Ascending aorta (tissue), 2 donors: ENCODE data around the gene CKM. TPM values are rescaled to one million over a fixed set of nuclear protein-coding genes. Genes with fewer than 3 reads are reported as not detected.

Experiments
- DNase-seq, 2 donors: peaks; one replicate each; pipeline ENCODE4 v3.0.0-alpha.2; 2019; ENCODE audit warnings: low spot score in 2 of 2
- H3K27ac ChIP-seq, 2 donors: fragments of 200-600 bp; sonication (generic); one replicate each; pipeline ENCODE4 v1.5.1; 2016 to 2017; ENCODE audit warnings: mild to moderate bottlenecking in 1 of 2
- H3K27me3 ChIP-seq: fragments of 200-600 bp; sonication (generic); one replicate; pipeline ENCODE4 v1.5.1; 2017
- H3K36me3 ChIP-seq, 2 donors: fragments of 200-600 bp; sonication (generic); one replicate each; pipeline ENCODE4 v1.5.1; 2016
- H3K4me1 ChIP-seq, 2 donors: fragments of 200-600 bp; sonication (generic); one replicate each; pipeline ENCODE4 v1.5.1; 2016 to 2017; ENCODE audit warnings: mild to moderate bottlenecking in 1 of 2
- H3K4me3 ChIP-seq, 2 donors: fragments of 200-600 bp; sonication (generic); one replicate each; pipeline ENCODE4 v1.5.1; 2016 to 2017; ENCODE audit warnings: mild to moderate bottlenecking in 1 of 2
- H3K9me3 ChIP-seq, 2 donors: fragments of 200-600 bp; sonication (generic); one replicate each; pipeline ENCODE4 v1.5.1; 2016
- intact Hi-C: fragments of 100-400 bp; cut with DNase I; formaldehyde crosslinking; loops from one replicate; pipeline ENCODE4 v1.15.1; 2023
- total RNA-seq: library from RNA; depleted of rRNA; stranded (reverse); fragments of >200 nt; gene quantifications from one replicate; pipeline ENCODE4 v1.1.0, GENCODE V29; 2016
- TF ChIP-seq, protein P1 (sequence below), 3 experiments: fragments of 200-600 bp in 2 of 3; fragments of 450-650 bp in 1 of 3; sonication (generic) in 2 of 3; IDR thresholded peaks; one replicate each; pipeline ENCODE4 v1.5.1; 2016 to 2019; ENCODE audit warnings: antibody characterized with exemption in 3 of 3, mild to moderate bottlenecking in 1 of 3, moderate library complexity in 1 of 3

CKM gene
- total RNA-seq, 1 donor from 2014 or later = not detected

DNA sequence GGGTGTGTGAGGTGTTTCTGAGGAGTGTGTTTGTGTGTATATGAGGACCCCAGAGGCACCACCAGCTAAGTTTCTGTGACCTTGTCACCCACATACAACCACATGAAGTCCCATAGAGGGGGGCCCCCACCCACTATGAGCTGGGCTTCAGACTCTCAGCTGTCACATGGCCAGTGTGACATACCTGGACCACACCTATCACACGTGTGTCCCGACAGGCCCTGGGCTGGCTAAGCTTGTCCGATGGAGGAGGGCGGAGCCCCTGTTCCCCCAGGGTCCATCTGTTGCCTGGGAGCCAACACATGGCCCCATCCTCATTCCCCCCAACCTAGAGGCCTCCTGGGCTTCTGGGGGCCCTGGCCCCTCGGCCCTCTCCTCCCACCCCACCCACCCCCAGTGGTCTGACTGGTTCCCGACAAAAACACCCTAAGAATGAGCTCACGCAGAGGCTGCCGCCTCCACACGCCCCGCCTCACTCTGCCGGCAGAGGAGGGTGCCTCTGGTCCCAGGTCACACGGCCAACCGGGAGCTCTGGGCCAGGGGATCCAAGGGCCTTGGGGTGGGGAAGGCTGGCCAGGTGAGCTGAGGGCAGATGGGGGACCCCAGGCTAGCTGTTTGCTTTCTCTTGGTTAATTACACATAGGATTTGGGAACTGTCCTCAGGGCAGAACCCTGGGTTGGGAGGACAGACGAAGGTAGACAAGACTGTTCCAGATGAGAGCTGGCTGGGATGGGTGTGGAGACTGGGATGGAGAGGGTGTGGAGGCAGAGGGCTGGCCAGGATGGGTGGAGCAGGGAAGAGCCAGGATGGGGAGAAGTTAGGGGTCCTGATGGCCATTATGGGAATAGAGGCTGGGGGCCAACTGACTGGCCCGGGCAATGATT, 22.2 kb upstream of the CKM start:
- H3K36me3 ChIP-seq = no peaks in the 10 kb centered on the region
- no peak for DNase-seq
- no peak overlapping the region for H3K27ac ChIP-seq
- intact Hi-C loops = no loop called here
- H3K27me3 ChIP-seq = peaks cover 14% of the 10 kb centered on the region
- H3K4me1 ChIP-seq = peaks cover 2 to 5% of the 10 kb centered on the region in 2 donors
- TF ChIP-seq, protein P1, sequence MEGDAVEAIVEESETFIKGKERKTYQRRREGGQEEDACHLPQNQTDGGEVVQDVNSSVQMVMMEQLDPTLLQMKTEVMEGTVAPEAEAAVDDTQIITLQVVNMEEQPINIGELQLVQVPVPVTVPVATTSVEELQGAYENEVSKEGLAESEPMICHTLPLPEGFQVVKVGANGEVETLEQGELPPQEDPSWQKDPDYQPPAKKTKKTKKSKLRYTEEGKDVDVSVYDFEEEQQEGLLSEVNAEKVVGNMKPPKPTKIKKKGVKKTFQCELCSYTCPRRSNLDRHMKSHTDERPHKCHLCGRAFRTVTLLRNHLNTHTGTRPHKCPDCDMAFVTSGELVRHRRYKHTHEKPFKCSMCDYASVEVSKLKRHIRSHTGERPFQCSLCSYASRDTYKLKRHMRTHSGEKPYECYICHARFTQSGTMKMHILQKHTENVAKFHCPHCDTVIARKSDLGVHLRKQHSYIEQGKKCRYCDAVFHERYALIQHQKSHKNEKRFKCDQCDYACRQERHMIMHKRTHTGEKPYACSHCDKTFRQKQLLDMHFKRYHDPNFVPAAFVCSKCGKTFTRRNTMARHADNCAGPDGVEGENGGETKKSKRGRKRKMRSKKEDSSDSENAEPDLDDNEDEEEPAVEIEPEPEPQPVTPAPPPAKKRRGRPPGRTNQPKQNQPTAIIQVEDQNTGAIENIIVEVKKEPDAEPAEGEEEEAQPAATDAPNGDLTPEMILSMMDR (IDR thresholded peaks at IDR 0.05) = no peak
- no peak overlapping the region for H3K4me3 ChIP-seq
- no peaks in the 10 kb centered on the region for H3K9me3 ChIP-seq

GRCh38 chr19:45342911-45343310, 20.2 kb upstream of the CKM start:
- DNase-seq = no peak
- Histone ChIP-seq H3K27me3 (peaks cover 21% of the 10 kb centered on the region), H3K4me3 (no peak overlapping the region), H3K27ac (no peak overlapping the region), H3K4me1 (peaks cover 2 to 5% of the 10 kb centered on the region in 2 donors), H3K36me3 (no peaks in the 10 kb centered on the region), H3K9me3 (no peaks in the 10 kb centered on the region)
- intact Hi-C loops = no loop called here
- TF ChIP-seq, protein P1 (IDR thresholded peaks at IDR 0.05) = no peak

DNA sequence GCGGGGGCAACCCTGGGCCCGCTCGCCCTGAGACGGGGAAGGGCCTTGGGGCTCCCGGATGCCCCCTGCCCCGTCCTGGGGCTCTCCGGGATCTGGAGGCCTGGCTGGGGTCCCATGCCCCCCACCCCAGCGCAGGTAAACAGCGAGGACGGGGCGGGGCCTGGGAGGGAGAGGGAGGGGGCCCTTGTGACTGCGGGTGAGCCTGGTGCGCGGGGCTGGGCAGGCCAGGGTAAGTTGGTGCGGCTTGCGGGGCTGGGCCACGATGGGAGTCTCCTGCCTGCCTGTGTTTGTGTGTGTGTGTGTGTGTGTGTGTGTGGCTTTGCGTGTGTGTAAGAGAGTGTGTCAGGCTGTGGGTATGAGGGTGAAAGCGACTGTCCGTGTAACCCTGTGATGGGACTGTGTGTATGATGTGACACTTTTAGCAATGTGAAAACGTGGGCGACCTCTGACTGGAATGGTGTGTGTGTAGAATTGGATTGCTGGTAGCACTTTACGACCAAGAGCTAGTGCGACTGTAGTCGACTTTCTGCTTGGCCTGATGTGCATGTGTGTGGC, 18.3 kb upstream of the CKM start:
- H3K9me3 ChIP-seq = no peaks in the 10 kb centered on the region
- peak overlapping the region in 1 of 2 donors; percentile 33 for H3K4me3 ChIP-seq
- TF ChIP-seq, protein P1 (IDR thresholded peaks at IDR 0.05) = no peak
- H3K36me3 ChIP-seq = no peaks in the 10 kb centered on the region
- no peak overlapping the region for H3K27ac ChIP-seq
- intact Hi-C loops = no loop called here
- peaks cover 2 to 5% of the 10 kb centered on the region in 2 donors for H3K4me1 ChIP-seq
- DNase-seq = no peak
- H3K27me3 ChIP-seq = peaks cover 21% of the 10 kb centered on the region

- TF ChIP-seq, protein P1 (IDR thresholded peaks at IDR 0.05) = no peak
- H3K36me3 ChIP-seq = no peaks in the 10 kb centered on the region
- intact Hi-C loops = no loop called here
- H3K4me3 ChIP-seq = peak within 1 kb of the TSS in 1 of 2 donors; percentile 33
- H3K27me3 ChIP-seq = peaks cover 19% of the 10 kb centered on the region
- H3K27ac ChIP-seq = no peak within 1 kb of the TSS
- H3K9me3 ChIP-seq = no peaks in the 10 kb centered on the region
- H3K4me1 ChIP-seq = peaks cover 2 to 5% of the 10 kb centered on the region in 2 donors
- no peak for DNase-seq
These were observed 17.7 kb upstream of the CKM start, which contains the start of gene KLC3 for GRCh38 chr19:45340232-45340898. KLC3 (plus strand) TSS chr19:45340750; CDS start chr19:45345542, 4,792 bp downstream.

GRCh38 chr19:45339629-45340028, 17.0 kb upstream of the CKM start:
- Histone ChIP-seq H3K36me3 (no peaks in the 10 kb centered on the region), H3K4me1 (peaks cover 2 to 5% of the 10 kb centered on the region in 2 donors), H3K27ac (no peak overlapping the region), H3K9me3 (no peaks in the 10 kb centered on the region), H3K27me3 (peaks cover 17% of the 10 kb centered on the region), H3K4me3 (no peak overlapping the region)
- DNase-seq = no peak
- intact Hi-C loops = loop anchor here (10.0 kb wide), 1 partner anchor 435 kb away; the partner anchor contains the start of gene APOE
- TF ChIP-seq, protein P1 (IDR thresholded peaks at IDR 0.05) = no peak
